EL (cell line): ENCODE data around the gene PREX1.
"Not testable (repeated sequence)": the region's sequence is repeated elsewhere in the genome, so short reads cannot be mapped to it uniquely, and the experiment has no call there.

Experiments used
- DNase-seq: peaks from one replicate; pipeline ENCODE4 v3.0.0-alpha.2; 2016

PREX1 gene

DNA sequence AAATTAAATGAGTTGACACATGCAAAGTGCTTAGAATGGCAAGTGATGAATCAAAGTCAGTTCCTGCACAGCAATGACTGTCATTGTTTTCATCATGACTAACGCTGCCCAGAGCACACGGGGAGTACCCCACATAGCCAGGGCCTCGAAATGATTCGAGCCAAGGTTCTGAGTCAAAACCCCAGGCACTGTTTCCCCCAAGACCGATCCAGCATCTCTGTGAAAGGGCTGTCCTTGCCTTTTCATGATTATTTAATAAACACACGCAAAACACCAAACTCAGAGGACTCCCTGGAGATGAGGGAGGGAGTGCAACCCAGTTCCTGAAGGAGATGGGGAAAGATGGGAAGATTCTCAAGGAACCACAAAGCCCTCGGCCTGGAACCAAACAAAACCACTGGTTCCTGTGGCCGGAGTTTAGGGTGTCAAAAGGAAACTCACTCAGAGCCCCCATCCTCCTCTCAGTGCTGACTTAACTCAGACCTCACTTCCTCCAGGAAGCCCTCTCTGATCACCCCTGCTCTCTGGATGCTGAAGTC is 3.8 kb downstream of the PREX1 start:
- peak; percentile 94 for DNase-seq

DNA sequence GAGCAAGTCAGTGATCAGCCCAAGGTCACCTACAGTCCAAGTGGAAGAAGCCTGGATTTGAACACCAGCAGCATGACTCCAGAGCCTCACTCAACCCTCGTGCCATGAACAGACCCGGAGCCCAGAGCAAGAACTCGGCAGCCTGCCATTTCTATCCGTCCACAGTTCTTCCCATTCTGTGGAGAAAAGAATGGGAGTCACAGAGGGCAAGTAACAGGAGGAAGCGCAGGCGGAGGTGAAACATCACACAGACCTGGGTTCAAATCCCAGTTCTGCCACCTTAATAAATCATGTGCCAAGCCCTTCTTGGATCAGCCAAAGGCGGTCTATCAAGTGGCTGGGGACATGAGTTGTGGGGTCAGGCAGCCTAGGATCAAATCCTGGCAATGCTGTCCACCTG is 4.3 kb downstream of the PREX1 start:
- DNase-seq: no peak

DNA sequence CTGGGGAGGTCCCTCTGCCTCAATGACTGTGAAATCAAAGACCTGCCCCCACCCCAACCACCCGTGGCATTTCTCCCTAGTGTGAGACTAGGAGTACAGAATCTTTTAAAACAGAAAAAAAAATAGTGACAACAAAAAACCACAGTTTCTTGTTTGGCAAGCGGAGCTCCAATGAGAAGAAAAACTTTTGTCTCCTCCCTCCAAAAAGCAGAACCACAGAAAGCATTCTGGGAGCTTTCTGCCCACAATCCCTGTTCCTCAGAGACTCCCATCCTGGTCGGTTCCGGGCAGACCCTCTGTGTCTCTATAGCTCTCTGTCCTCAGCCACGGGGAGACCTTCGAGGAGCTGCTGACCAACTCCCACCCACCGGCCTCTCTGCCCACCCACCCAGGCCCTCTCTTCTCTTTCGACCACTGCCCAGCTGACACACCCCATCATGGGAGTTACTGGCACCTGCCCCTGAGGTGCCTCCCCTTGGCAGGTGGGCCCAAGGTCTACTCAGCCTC is 4.9 kb downstream of the PREX1 start:
- no peak for DNase-seq

DNA sequence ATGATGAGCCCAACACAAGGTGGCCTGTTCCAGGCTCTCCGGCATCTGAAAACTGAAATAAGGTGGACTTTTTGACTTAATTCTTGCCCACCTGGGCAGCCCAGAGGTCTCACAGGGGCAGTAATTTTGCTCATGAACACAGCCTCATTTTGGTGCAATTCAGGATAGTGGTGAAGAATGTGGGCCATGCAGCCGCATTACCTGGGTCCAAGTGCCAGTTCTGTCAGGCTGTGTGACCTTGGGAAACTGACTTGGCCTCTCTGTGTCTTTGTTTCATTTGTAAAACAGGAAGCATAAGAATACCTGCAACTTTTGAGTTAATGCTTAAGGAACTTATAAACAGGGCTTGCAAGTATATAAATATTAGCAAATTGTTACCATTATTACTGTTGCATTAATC is 5.6 kb downstream of the PREX1 start:
- no peak for DNase-seq

DNA sequence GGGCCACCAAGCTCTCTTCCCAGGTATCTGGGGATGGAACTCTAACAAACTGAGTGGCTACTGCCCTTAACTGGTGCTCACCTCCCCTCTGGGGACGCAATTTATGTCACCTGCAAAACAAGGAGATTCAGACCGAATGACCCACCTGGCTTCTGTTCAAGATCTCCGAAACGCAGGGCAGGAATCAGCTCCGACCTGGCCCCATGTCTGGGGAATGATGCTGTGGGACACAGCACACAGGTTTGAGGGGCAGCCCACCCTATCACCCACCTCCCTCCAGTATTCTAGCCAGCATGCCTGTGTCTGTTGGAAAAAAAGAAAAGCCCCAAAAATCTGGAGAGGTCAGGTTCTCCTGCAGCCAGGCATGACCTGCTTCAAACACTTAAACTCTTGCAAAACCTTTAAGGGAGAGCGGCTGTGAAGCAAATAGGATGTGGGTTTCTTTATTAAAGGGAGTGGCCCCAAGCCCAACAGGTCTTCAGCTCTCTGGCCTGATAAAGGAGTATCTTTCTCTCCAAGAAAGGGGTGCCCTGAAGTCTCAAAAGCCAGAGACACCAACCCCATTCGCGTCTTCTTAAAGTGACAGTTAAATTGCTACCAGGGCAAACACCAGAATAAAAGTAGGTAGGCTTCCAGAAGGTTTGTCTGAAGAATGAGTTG is 6.4 kb downstream of the PREX1 start:
- no peak for DNase-seq

DNA sequence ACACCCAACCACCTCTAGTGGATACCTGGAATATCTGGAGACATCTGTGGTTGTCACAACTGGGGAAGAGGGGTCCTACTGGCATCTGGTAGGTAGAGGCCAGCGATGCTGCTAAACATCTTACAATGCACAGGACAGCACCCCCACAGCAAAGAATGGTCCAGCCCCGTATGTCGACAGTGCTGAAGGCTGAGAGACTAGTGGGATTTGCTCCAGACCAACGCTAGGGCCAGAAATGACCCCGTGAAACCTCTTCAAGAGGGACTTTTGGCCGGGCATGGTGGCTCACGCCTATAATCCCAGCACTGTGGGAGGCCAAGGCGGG is 7.2 kb downstream of the PREX1 start:
- no peak for DNase-seq

DNA sequence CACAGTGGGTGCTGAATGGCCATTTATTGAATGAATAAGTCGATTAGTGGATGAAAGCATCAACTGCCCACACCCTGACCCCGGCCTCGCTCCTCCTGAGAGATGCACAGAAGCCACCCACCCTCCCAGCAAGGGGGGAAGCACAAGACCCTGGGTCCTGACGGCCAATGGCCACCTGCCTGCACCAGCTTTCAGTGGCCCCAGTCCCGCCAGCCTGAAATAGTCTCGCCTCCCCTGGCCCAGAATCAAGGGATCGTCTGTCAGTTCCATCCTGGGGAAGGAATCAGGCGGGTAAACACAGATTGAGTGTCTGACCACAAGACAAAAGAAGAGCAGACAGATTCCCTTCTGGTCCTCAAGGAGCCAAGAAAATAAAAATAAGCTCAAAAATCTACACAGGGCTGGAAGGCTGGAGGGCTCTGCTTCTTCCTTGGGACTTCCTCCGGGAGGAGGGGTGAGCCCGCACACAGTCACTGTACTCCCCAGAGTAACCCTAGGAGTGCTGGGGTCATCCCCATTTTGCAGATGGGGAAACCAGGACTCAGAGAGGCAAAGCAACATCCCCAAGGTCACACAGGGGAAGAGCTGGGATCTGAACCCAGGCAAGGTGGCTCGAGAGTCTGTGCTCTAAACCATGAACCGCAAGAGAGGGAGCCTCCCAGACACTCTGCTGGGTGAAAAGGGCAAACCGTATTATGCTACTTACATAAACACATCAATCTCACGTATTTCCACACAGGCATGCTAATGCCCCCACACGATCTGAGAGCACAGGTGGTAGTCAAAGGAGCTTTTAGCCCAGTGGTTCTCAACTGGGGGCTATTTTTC is 7.8 kb downstream of the PREX1 start:
- no peak for DNase-seq

DNA sequence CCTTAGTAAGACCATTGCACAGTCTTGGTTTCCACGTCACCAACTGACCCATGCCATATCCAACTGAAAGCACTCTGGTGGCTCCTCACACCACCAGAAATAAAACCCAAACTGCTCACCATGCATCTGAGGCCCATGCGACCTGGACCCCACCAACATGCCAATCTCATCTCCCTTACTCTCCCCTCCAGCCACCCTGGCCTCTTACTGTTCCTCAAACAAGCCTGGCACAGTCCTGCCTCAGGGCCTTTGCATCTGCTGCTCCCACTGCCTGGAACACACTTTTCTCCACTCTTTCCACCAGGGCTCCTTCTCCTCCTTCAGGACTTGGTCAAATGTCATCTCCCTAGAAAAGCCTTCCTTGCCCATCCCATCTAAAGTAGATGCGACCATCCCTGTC is 8.7 kb downstream of the PREX1 start:
- DNase-seq: no peak

DNA sequence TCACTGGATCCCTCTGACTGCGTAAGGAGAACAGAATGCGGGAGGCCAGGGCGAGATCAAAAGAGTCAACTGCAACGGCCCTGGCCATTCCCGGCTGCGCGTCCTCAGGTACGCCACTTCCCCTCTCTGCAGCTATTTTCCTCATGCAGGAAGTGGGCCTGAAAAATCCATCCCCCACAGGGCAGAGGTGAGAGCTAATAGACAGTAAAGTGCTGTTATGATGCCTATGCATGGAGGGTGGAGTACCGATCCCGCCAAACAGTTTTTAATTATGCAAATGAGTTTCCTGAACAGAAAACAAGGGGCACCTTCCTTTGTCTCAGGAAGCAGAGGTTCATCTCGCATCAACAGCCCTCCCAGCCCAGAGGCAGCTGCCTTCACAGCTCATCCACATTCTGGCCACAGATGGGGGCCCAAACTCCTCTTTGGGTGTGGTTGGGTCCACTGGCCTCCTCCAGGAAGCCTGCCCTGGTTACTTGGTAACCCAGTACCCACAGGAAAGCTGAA is 9.3 kb downstream of the PREX1 start:
- DNase-seq: no peak

DNA sequence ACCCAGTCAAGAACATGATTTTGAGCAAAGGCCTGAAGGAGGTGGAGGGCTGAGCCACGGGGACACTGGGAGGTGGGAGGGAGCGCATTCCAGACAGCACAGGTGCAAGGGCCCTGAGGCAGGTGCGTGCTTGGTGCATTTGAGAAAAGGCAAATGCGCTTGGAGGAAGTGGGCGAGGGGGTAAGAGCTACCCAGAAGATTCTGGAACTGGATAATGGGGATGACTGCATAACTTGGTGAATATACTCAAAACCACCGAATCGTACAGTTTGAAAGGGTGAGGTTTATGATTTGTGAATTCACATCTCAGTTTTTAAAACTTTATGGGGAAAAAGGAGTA is 9.8 kb downstream of the PREX1 start:
- DNase-seq: no peak

DNA sequence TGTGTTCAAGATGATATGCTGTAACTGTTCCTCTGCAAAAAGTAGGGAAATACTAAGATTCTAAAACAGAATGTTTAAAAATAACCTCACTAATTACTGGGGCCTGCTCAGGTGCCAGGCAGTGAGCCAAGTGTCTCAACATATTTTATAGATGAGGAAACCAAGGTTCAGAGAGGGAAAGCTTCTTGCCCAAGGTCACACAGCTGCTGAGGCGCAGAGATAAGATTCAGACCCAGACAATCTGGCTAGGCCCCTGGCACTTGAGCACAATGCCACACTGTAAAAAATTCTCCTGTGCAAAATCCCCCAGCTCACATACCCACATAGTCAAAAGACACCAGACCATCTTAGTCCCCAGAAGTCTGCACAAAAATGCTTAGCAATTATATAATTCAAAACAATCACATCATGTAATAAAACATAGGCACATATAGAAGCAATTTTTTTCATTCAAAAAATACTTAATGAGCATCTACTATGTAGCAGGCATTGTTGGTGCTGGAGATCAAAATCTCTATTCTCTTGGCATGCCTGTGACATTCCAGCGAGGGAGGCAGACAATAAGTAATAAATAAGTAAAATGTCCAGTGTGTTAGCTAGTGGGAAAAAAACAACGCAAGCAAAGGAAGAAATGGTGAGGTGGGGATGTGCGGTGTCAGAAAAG is 10.3 kb downstream of the PREX1 start:
- no peak for DNase-seq

DNA sequence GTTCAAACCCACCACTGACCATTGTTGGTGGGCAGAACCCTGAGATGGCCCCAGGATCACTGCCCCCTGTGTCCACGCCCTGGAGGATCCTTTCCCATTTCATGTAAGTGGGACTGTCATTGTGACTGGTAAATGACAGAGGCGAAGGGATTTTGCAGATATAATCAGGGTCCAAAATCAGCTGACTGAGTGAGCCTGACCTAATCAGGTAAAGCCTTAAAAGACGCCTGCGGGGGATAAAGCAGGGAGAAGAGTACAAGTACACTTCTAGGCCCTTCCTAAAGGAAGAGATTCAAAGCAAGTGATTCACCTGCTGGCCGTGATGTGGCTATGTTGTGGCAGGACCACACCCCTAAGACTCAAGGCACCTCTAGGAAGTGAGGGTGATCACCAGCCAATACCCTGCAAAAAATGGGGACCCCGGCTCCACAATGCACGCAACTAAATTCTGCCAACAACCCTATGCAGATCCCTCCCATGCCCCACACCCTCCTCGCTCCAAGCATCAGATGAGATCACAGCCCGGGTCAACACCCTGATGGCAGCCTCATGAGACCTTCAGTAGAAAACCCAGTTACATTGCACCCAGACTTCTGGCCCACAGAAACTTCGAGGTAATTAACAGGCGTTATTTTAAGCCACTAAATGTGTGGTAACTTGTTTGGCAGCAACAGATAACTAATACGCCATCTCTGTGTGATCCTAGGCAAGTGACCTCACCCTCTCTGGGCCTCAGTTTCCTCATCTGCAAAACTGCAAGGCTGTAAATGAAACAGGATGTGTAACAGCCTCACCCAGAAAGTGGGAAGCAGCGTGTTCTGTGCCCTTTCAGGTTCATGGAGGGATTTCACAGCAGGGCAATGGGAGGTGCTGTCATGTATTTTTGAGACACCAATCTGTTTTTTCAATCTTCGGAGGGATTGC is 11.3 kb downstream of the PREX1 start:
- no peak for DNase-seq

DNA sequence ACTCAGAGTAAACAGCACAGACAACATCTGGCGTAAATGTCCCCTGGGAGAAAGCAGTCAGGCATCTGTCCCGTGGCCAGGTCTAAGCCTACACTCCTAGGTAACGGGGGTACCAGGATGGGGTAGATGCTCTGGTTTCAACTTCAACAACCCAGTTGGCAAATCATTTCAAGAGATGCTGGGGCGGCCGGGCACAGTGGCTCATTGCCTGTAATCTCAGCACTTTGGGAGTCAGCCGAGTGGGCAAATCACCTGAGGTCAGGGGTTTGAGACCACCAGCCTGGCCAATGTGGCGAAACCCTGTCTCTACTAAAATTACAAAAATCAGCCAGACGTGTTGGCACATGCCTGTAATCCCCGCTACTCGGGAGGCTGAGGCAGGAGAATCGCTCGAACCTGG is 12.3 kb downstream of the PREX1 start:
- DNase-seq: no peak

DNA sequence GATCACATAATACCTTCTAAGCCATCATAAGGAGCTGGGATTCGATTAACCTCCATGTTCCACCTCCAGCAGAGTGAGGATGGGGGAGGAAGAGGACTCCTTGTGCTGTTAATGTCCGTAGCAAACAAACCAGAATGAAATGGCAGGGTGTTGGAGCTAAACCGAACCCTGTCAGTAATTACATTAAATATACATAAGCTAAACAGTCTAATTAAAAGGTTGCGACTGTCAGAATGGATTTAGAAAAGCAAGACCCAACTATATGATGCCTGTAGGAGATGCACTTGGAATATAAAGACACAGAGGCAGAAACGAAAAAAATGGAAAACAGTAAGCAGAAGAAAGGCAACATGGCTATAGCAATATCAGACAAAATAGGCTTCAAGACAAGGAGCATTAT is 13.2 kb downstream of the PREX1 start:
- no peak for DNase-seq

DNA sequence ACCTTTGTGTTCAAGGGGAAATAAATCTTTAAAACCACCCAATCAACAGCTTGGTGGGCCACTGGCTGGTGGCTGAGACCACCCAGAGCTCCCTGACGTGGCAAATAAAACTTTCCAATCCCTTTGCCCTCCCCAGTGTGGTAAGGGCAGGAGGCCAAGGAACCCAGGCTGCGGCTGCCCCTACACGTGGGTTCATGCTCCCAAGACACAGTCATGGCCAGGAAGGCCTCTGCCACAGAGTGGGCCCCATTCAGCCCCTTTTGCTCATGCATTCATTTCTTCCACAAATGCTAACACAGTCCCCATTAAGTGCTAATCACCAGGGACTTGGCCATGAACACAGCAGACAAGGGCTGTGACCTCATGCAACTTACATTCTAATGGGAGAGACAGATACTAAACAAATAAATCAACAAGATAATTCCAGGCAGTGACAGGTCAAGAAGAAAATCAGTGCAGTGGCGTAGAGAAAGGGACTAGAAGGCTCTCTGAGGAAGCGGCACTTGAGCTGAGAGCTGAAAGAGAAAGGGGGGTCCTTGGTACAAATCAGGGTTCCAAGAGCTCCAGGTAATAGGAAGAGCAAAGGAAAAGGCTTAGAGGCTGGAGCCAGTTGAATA is 13.8 kb downstream of the PREX1 start:
- no peak for DNase-seq

DNA sequence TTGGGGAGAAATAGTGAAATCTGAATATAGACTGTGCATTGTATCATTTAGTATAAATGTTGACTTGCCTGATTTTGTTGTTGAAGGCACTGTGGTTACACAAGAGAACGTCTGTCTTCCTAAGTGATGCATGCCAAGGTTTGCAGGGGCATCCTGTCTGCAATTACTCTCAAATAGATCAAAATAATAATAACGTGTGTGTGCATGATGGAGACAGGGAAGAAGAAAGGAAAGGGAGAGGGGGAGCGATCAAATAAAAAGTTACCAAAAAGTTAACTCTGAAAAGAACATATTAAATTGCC is 14.4 kb downstream of the PREX1 start:
- DNase-seq: no peak

DNA sequence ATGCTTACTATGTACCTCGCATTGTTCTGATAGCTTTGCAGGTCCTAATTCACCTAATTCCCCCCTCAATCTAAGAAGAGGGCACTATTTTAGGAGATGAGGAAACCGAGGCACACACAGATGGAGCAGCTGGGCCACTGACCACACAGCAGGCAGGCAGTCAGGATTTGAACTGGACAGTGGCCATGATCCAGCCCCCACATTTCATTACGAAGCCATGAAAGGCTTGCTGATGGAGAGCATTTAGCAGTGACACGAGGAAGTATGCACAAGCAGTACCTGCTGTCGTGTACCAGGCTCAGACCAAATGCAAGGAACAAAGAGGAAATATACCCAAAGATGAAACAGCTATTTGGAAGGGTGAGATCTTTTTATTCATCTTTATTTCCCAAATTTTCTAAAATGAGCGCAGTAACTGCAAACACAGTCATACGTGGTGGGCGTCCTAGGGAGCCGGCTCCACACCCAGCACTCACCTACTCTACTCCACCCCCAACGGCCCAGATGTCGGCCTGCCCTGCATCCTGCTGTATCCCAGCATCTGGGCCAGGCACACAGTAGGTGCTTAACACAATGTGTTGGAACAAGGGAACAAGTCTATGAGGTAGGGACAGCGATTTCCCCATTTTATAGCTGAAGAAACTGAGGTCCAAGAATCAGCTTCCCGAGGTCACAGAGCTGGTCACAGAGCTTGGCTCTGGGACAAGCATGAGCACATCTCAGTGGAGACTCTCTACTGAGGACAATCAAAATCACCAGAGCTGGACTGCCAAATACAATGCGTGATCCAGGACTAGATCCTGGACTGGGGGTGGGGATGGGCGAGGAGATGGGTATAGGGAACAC is 15.0 kb downstream of the PREX1 start:
- DNase-seq: no peak

DNA sequence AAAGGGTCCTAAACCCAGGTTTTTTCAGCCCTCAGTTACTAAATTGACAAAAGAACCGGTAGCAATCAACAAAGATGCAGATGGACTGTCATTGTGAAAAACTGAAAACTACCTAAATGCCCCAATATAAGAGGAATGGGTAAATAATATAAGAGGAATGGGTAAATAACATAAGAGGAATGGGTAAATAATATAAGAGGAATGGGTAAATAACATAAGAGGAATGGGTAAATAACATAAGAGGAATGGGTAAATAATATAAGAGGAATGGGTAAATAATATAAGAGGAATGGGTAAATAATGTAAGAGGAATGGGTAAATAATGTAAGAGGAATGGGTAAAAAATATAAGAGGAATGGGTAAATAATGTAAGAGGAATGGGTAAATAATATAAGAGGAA is 15.7 kb downstream of the PREX1 start:
- DNase-seq: not testable (repeated sequence)

DNA sequence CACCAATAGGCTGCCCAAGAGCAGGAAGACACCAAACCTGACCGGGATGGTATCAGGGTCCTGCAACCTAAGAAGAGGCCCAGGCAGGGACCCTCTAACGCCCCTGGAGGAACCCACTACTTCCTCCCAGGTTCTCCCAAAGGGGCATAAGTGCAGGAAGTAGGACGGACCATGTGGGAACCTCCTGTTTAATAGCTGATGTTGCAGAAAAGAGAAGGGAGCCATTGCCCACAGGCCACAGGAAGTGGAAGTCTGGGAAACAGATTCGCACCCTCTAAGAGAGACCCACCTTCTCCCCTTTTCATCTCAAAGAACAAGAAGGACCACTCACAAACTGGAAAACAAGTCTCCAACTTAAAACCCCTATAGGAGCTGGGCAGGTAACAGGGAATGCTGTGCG is 18.1 kb downstream of the PREX1 start:
- no peak for DNase-seq

DNA sequence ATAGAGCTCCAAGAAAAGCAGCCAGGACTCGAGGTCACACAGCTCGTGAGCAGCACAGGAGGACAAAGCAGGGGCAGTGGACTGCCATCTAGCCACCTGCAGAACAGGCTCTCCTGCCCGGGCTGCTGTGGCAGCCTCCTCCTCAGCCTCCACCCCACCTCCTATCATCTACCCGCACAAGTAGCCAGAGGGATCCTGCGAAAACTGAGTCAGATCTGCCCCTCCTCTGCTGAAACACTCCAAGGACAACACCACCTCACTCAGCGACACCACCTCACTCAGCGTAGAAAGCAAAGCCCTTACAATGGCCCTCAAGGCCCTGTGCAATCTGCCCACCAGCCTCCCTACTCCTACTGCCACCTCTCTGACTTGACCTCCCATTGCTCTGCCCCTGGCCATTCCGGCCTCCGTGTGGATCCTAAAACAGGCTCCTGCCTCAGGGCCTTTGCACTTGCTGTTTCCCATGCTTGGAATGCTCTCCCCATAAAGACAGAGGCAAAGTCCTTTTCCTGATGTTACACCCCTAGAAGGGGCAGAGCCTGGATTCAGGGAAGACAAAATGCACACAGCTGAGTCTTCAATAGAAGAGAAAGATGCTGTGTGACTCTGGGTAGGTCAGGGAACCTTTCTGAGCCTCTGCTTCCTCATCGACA is 19.3 kb downstream of the PREX1 start:
- no peak for DNase-seq
